ENCODE results near the gene AADAC.
"Not testable (repeated sequence)": the region's sequence is repeated elsewhere in the genome, so short reads cannot be mapped to it uniquely, and the experiment has no call there.

The AADAC gene

GRCh38 chr3:151798466-151798865, 15.4 kb upstream of the AADAC start:
- no peaks in the 10 kb centered on the region for H3K36me3 ChIP-seq (ENCODE audit: control insufficient read depth, insufficient read depth, low read length)
- H3K9ac ChIP-seq (ENCODE audit: low read depth, low read length), result no peak overlapping the region
- no peaks in the 10 kb centered on the region for H3K4me1 ChIP-seq (ENCODE audit: control insufficient read depth, insufficient read depth, low read length)
- H3K4me3 ChIP-seq (ENCODE audit: low read depth, low read length), result no peak overlapping the region
- no peaks in the 10 kb centered on the region for H3K9me3 ChIP-seq (ENCODE audit: control insufficient read depth, insufficient read depth, low read length)
- H3K27ac ChIP-seq (ENCODE audit: low read depth, low read length), result no peak overlapping the region
- H3K27me3 ChIP-seq (ENCODE audit: control insufficient read depth, insufficient read depth, low read length), result no peaks in the 10 kb centered on the region

- no peaks in the 10 kb centered on the region for H3K9me3 ChIP-seq (ENCODE audit: control insufficient read depth, insufficient read depth, low read length)
- no peaks in the 10 kb centered on the region for H3K27me3 ChIP-seq (ENCODE audit: control insufficient read depth, insufficient read depth, low read length)
- no peaks in the 10 kb centered on the region for H3K4me1 ChIP-seq (ENCODE audit: control insufficient read depth, insufficient read depth, low read length)
- H3K4me3 ChIP-seq (ENCODE audit: low read depth, low read length), result no peak overlapping the region
- H3K36me3 ChIP-seq (ENCODE audit: control insufficient read depth, insufficient read depth, low read length), result no peaks in the 10 kb centered on the region
- H3K9ac ChIP-seq (ENCODE audit: low read depth, low read length), result no peak overlapping the region
- H3K27ac ChIP-seq (ENCODE audit: low read depth, low read length), result no peak overlapping the region
These were observed 13.5 kb upstream of the AADAC start for GRCh38 chr3:151800431-151800830.

GRCh38 chr3:151804267-151804666, 9.6 kb upstream of the AADAC start:
- Histone ChIP-seq H3K36me3 (ENCODE audit: control insufficient read depth, insufficient read depth, low read length) (no peaks in the 10 kb centered on the region), H3K4me3 (ENCODE audit: low read depth, low read length) (no peak overlapping the region), H3K4me1 (ENCODE audit: control insufficient read depth, insufficient read depth, low read length) (no peaks in the 10 kb centered on the region), H3K9me3 (ENCODE audit: control insufficient read depth, insufficient read depth, low read length) (peaks cover 7% of the 10 kb centered on the region), H3K27ac (ENCODE audit: low read depth, low read length) (no peak overlapping the region), H3K9ac (ENCODE audit: low read depth, low read length) (no peak overlapping the region), H3K27me3 (ENCODE audit: control insufficient read depth, insufficient read depth, low read length) (no peaks in the 10 kb centered on the region)

GRCh38 chr3:151806838-151807237, 7.1 kb upstream of the AADAC start:
- Histone ChIP-seq H3K27me3 (ENCODE audit: control insufficient read depth, insufficient read depth, low read length) (no peaks in the 10 kb centered on the region), H3K9me3 (ENCODE audit: control insufficient read depth, insufficient read depth, low read length) (peaks cover 9% of the 10 kb centered on the region), H3K4me3 (ENCODE audit: low read depth, low read length) (no peak overlapping the region), H3K36me3 (ENCODE audit: control insufficient read depth, insufficient read depth, low read length) (no peaks in the 10 kb centered on the region), H3K9ac (ENCODE audit: low read depth, low read length) (no peak overlapping the region), H3K4me1 (ENCODE audit: control insufficient read depth, insufficient read depth, low read length) (no peaks in the 10 kb centered on the region), H3K27ac (ENCODE audit: low read depth, low read length) (no peak overlapping the region)

- H3K27ac ChIP-seq (ENCODE audit: low read depth, low read length); H3K36me3 ChIP-seq (ENCODE audit: control insufficient read depth, insufficient read depth, low read length); H3K4me3 ChIP-seq (ENCODE audit: low read depth, low read length); H3K9ac ChIP-seq (ENCODE audit: low read depth, low read length); H3K9me3 ChIP-seq (ENCODE audit: control insufficient read depth, insufficient read depth, low read length); H3K4me1 ChIP-seq (ENCODE audit: control insufficient read depth, insufficient read depth, low read length); H3K27me3 ChIP-seq (ENCODE audit: control insufficient read depth, insufficient read depth, low read length): not testable (repeated sequence)
These were observed 5.0 kb upstream of the AADAC start for GRCh38 chr3:151808926-151809325.

- H3K9ac ChIP-seq (ENCODE audit: low read depth, low read length), result no peak overlapping the region
- H3K27ac ChIP-seq (ENCODE audit: low read depth, low read length), result no peak overlapping the region
- H3K27me3 ChIP-seq (ENCODE audit: control insufficient read depth, insufficient read depth, low read length), result no peaks in the 10 kb centered on the region
- peaks cover 9% of the 10 kb centered on the region for H3K9me3 ChIP-seq (ENCODE audit: control insufficient read depth, insufficient read depth, low read length)
- no peak overlapping the region for H3K4me3 ChIP-seq (ENCODE audit: low read depth, low read length)
- no peaks in the 10 kb centered on the region for H3K36me3 ChIP-seq (ENCODE audit: control insufficient read depth, insufficient read depth, low read length)
- no peaks in the 10 kb centered on the region for H3K4me1 ChIP-seq (ENCODE audit: control insufficient read depth, insufficient read depth, low read length)
These were observed 2.4 kb upstream of the AADAC start for GRCh38 chr3:151811474-151811873.

GRCh38 chr3:151814588-151814987, 672 bp downstream of the AADAC start:
- Histone ChIP-seq H3K27me3 (ENCODE audit: control insufficient read depth, insufficient read depth, low read length) (no peaks in the 10 kb centered on the region), H3K9me3 (ENCODE audit: control insufficient read depth, insufficient read depth, low read length) (no peaks in the 10 kb centered on the region), H3K9ac (ENCODE audit: low read depth, low read length) (no peak overlapping the region), H3K4me1 (ENCODE audit: control insufficient read depth, insufficient read depth, low read length) (no peaks in the 10 kb centered on the region), H3K36me3 (ENCODE audit: control insufficient read depth, insufficient read depth, low read length) (no peaks in the 10 kb centered on the region), H3K4me3 (ENCODE audit: low read depth, low read length) (no peak overlapping the region), H3K27ac (ENCODE audit: low read depth, low read length) (no peak overlapping the region)

GRCh38 chr3:151816091-151816604, 2.2 kb downstream of the AADAC start:
- Histone ChIP-seq H3K27me3 (ENCODE audit: control insufficient read depth, insufficient read depth, low read length) (no peaks in the 10 kb centered on the region), H3K4me3 (ENCODE audit: low read depth, low read length) (no peak overlapping the region), H3K4me1 (ENCODE audit: control insufficient read depth, insufficient read depth, low read length) (no peaks in the 10 kb centered on the region), H3K27ac (ENCODE audit: low read depth, low read length) (no peak overlapping the region), H3K36me3 (ENCODE audit: control insufficient read depth, insufficient read depth, low read length) (no peaks in the 10 kb centered on the region), H3K9me3 (ENCODE audit: control insufficient read depth, insufficient read depth, low read length) (no peaks in the 10 kb centered on the region), H3K9ac (ENCODE audit: low read depth, low read length) (no peak overlapping the region)

GRCh38 chr3:151817473-151817872, 3.6 kb downstream of the AADAC start:
- Histone ChIP-seq H3K27ac (ENCODE audit: low read depth, low read length) (no peak overlapping the region), H3K27me3 (ENCODE audit: control insufficient read depth, insufficient read depth, low read length) (no peaks in the 10 kb centered on the region), H3K9ac (ENCODE audit: low read depth, low read length) (no peak overlapping the region), H3K4me3 (ENCODE audit: low read depth, low read length) (no peak overlapping the region), H3K4me1 (ENCODE audit: control insufficient read depth, insufficient read depth, low read length) (no peaks in the 10 kb centered on the region), H3K36me3 (ENCODE audit: control insufficient read depth, insufficient read depth, low read length) (no peaks in the 10 kb centered on the region), H3K9me3 (ENCODE audit: control insufficient read depth, insufficient read depth, low read length) (no peaks in the 10 kb centered on the region)

- H3K4me1 ChIP-seq (ENCODE audit: control insufficient read depth, insufficient read depth, low read length), result no peaks in the 10 kb centered on the region
- H3K27me3 ChIP-seq (ENCODE audit: control insufficient read depth, insufficient read depth, low read length), result no peaks in the 10 kb centered on the region
- no peak overlapping the region for H3K27ac ChIP-seq (ENCODE audit: low read depth, low read length)
- H3K4me3 ChIP-seq (ENCODE audit: low read depth, low read length), result no peak overlapping the region
- no peaks in the 10 kb centered on the region for H3K36me3 ChIP-seq (ENCODE audit: control insufficient read depth, insufficient read depth, low read length)
- no peak overlapping the region for H3K9ac ChIP-seq (ENCODE audit: low read depth, low read length)
- no peaks in the 10 kb centered on the region for H3K9me3 ChIP-seq (ENCODE audit: control insufficient read depth, insufficient read depth, low read length)
These were observed 4.4 kb downstream of the AADAC start for GRCh38 chr3:151818361-151818760.

GRCh38 chr3:151819910-151820309, 6.0 kb downstream of the AADAC start:
- H3K36me3 ChIP-seq (ENCODE audit: control insufficient read depth, insufficient read depth, low read length), result no peaks in the 10 kb centered on the region
- H3K27ac ChIP-seq (ENCODE audit: low read depth, low read length), result no peak overlapping the region

GRCh38 chr3:151827816-151828215, 13.9 kb downstream of the AADAC start:
- Histone ChIP-seq H3K4me1 (ENCODE audit: control insufficient read depth, insufficient read depth, low read length) (no peaks in the 10 kb centered on the region), H3K27ac (ENCODE audit: low read depth, low read length) (no peak overlapping the region), H3K36me3 (ENCODE audit: control insufficient read depth, insufficient read depth, low read length) (no peaks in the 10 kb centered on the region), H3K9me3 (ENCODE audit: control insufficient read depth, insufficient read depth, low read length) (no peaks in the 10 kb centered on the region), H3K4me3 (ENCODE audit: low read depth, low read length) (no peak overlapping the region), H3K27me3 (ENCODE audit: control insufficient read depth, insufficient read depth, low read length) (no peaks in the 10 kb centered on the region), H3K9ac (ENCODE audit: low read depth, low read length) (no peak overlapping the region)

More at GRCh38 chr3:151819910-151820309, 6.0 kb downstream of the AADAC start:
- Histone ChIP-seq H3K4me3 (ENCODE audit: low read depth, low read length) (no peak overlapping the region), H3K9me3 (ENCODE audit: control insufficient read depth, insufficient read depth, low read length) (no peaks in the 10 kb centered on the region), H3K4me1 (ENCODE audit: control insufficient read depth, insufficient read depth, low read length) (no peaks in the 10 kb centered on the region), H3K27me3 (ENCODE audit: control insufficient read depth, insufficient read depth, low read length) (no peaks in the 10 kb centered on the region), H3K9ac (ENCODE audit: low read depth, low read length) (no peak overlapping the region)
